ENCODE data around the gene PCDHGC4. TPM values are rescaled to one million over a fixed set of nuclear protein-coding genes. Genes with fewer than 3 reads are reported as not detected.

The PCDHGC4 gene
- total and polyA plus RNA-seq, 2 of the 8 experiments (the other 6 are each of a cell fraction or from before 2014, with no cell fraction given), result 2.1 to 2.4 TPM

GRCh38 chr5:141515141-141515540 lies 30.3 kb downstream of the PCDHGC4 start:
- H3K9me3 ChIP-seq (ENCODE audit: insufficient read depth in 2 of 2, low read depth in 1 of 2, low read length in 1 of 2), result no peaks in the 10 kb centered on the region
- H3K36me3 ChIP-seq (ENCODE audit: control insufficient read depth in 2 of 4, insufficient read depth in 4 of 4, low read length in 3 of 4), result peaks cover 4 to 20% (median 17%) of the 10 kb centered on the region in 4 experiments; a peak in 7 of 8 replicates
- no peak overlapping the region for H2AFZ ChIP-seq (ENCODE audit: low read length)
- no peak overlapping the region for H2AK5ac ChIP-seq (ENCODE audit: low read depth, low read length)
- H3K14ac ChIP-seq (ENCODE audit: insufficient read length), result no peak overlapping the region
- no peak overlapping the region for H3K4ac ChIP-seq (replicated peaks; ENCODE audit: insufficient read length, low read depth, low read length)
- H2BK5ac ChIP-seq (ENCODE audit: low read depth, low read length), result no peak overlapping the region; the same call in 1 of the 2 replicates
- no peak overlapping the region for H2BK15ac ChIP-seq (ENCODE audit: low read length)
- H3K9ac ChIP-seq (replicated peaks in 1 of 4; ENCODE audit: extremely low read depth in 1 of 4, low read depth in 3 of 4, low read length in 3 of 4), result no peak overlapping the region
- H3K18ac ChIP-seq (ENCODE audit: extremely low read depth, low read length), result no peak overlapping the region
- peaks cover 15% of the 10 kb centered on the region for H3K23me2 ChIP-seq (ENCODE audit: low read depth, low read length)
- no peak overlapping the region for H3K23ac ChIP-seq (ENCODE audit: insufficient read length)
- DNase-seq (ENCODE audit: low read depth in 1 of 2, low spot score in 2 of 2), result no peak
- H3K79me2 ChIP-seq (ENCODE audit: control insufficient read depth in 1 of 2, insufficient read depth in 2 of 2, low read length in 2 of 2), result no peaks in the 10 kb centered on the region
- H3K56ac ChIP-seq (replicated peaks; ENCODE audit: insufficient read length, low read depth, low read length), result no peak overlapping the region
- WGBS, 2 experiments (ENCODE audit: extremely low coverage in 1 of 2, insufficient coverage in 1 of 2, insufficient read length in 1 of 2, insufficient replicate concordance in 2 of 2, low coverage in 1 of 2, low lambda C conversion rate in 2 of 2, missing lambda C conversion rate in 1 of 2), result 92% methylated on average over 3 of the region's 3 CpGs; no CpG with 5 or more reads in 1 of the 2 experiments
- no peak overlapping the region for H4K91ac ChIP-seq (replicated peaks; ENCODE audit: insufficient read length, low read length)
- no peak for FAIRE-seq
- TF ChIP-seq TCF12 (IDR thresholded peaks at IDR 0.05; ENCODE audit: low read depth, low read length), result no peak
- no peak for TF ChIP-seq GABPA (IDR thresholded peaks at IDR 0.05; ENCODE audit: borderline replicate concordance, insufficient read depth, low read length)
- TF ChIP-seq MAX (IDR thresholded peaks at IDR 0.05), result no peak
- TF ChIP-seq POLR2A (IDR thresholded peaks at IDR 0.05; ENCODE audit: control extremely low read depth in 1 of 2, low read depth in 2 of 2, low read length in 2 of 2), result no peak
- TF ChIP-seq JUND (IDR thresholded peaks at IDR 0.05; ENCODE audit: low read length), result no peak
- no peak overlapping the region; a peak in 1 of 8 replicates for H3K4me3 ChIP-seq (ENCODE audit: extremely low read depth in 1 of 4, insufficient read depth in 2 of 4, low read depth in 3 of 4, low read length in 4 of 4)
- H4K5ac ChIP-seq (ENCODE audit: insufficient read length, low read depth, low read length), result no peak overlapping the region
- no peak overlapping the region for H2BK20ac ChIP-seq (ENCODE audit: low read length)
- ChIA-PET CTCF (ENCODE audit: partially characterized antibody) (interaction anchor here (0.7 to 50.9 kb wide), 26 partner anchors 8 to 333 kb away, joined by 3 to 1236 read pairs (median 10); partner anchors contain the start of genes PCDHB10, PCDHB11, PCDHB14 and PCDHB15), POLR2A (ENCODE audit: partially characterized antibody) (interaction anchor here (0.6 to 5.1 kb wide), 9 partner anchors 9 to 151 kb away, joined by 3 to 33 read pairs (median 4); partner anchors contain the start of genes PCDHGA11, PCDHGA5 and PCDHGC3)
- peaks cover 3 to 23% (median 9%) of the 10 kb centered on the region in 4 experiments for H3K4me1 ChIP-seq (replicated peaks in 1 of 4; ENCODE audit: control insufficient read depth in 3 of 4, insufficient read depth in 4 of 4, low read length in 3 of 4)
- no peak overlapping the region for H3K27ac ChIP-seq (ENCODE audit: low read depth, low read length)
- H3K27me3 ChIP-seq (replicated peaks in 1 of 4; ENCODE audit: control insufficient read depth in 3 of 4, extremely low read depth in 1 of 4, insufficient read depth in 3 of 4, low read length in 3 of 4), result no peaks in the 10 kb centered on the region
- H2BK120ac ChIP-seq (replicated peaks; ENCODE audit: low read depth, low read length), result no peak overlapping the region
- no peaks in the 10 kb centered on the region for H3K79me1 ChIP-seq (ENCODE audit: low read depth, low read length)
- no peak overlapping the region for H2BK12ac ChIP-seq (ENCODE audit: low read depth, low read length)
- H3K4me2 ChIP-seq (ENCODE audit: insufficient read depth in 1 of 2, low read depth in 2 of 2, low read length in 2 of 2), result peak overlapping the region; percentile 98 to 100; a peak in 2 of 4 replicates
- H4K20me1 ChIP-seq (replicated peaks in 1 of 2; ENCODE audit: control insufficient read depth in 1 of 2, insufficient read depth in 2 of 2, low read length in 2 of 2), result no peaks in the 10 kb centered on the region
- H4K8ac ChIP-seq (ENCODE audit: extremely low read depth, insufficient read depth, low read length), result no peak overlapping the region
